DND-41 (cell line): Measurements from ENCODE around the gene ATF4.
"Not testable (repeated sequence)": the region's sequence is repeated elsewhere in the genome, so short reads cannot be mapped to it uniquely, and the experiment has no call there.

Source experiments
- ATAC-seq: fragments of 200-7000 bp; cut with Tn5 transposase; 3 replicates; pipeline ENCODE4 v1.9.1; 2021; ENCODE audit warnings: low read depth; ENCODE audit not compliant: insufficient read depth
- DNase-seq: peaks from one replicate; pipeline ENCODE4 v3.0.0-alpha.2; 2020
- H2AFZ ChIP-seq: 2 replicates; pipeline ENCODE4 v1.6.0; 2012; ENCODE audit warnings: low read depth, low read length
- H3K27ac ChIP-seq: 2 replicates; pipeline ENCODE4 v1.5.1; 2012; ENCODE audit warnings: low read length, inconsistent platforms
- H3K27me3 ChIP-seq: fragments of 200-600 bp; sonication (generic); 2 replicates; pipeline ENCODE4 v1.6.0; 2012; ENCODE audit warnings: low read length, mild to moderate bottlenecking, inconsistent platforms; ENCODE audit not compliant: insufficient read depth, poor library complexity
- H3K36me3 ChIP-seq: 2 replicates; pipeline ENCODE4 v1.5.1; 2012; ENCODE audit warnings: low read length, inconsistent platforms; ENCODE audit not compliant: insufficient read depth
- H3K4me1 ChIP-seq: 2 replicates; pipeline ENCODE4 v1.5.1; 2012; ENCODE audit warnings: mild to moderate bottlenecking, low read length; ENCODE audit not compliant: insufficient read depth
- H3K4me2 ChIP-seq: 2 replicates; pipeline ENCODE4 v1.6.0; 2012; ENCODE audit warnings: mild to moderate bottlenecking, moderate library complexity, low read length, inconsistent platforms; ENCODE audit not compliant: insufficient read depth
- H3K4me3 ChIP-seq, 2 experiments: fragments of 200-600 bp in 1 of 2; shearing (Covaris generic) in 1 of 2; 2 replicates each; pipeline ENCODE4 v1.5.1; 2012 to 2016; ENCODE audit warnings: inconsistent platforms in 2 of 2, low read length in 2 of 2, mild to moderate bottlenecking in 2 of 2, low read depth in 1 of 2, moderate library complexity in 1 of 2
- H3K79me2 ChIP-seq: 2 replicates; pipeline ENCODE4 v1.6.0; 2012; ENCODE audit warnings: low read length, inconsistent platforms; ENCODE audit not compliant: insufficient read depth
- H3K9ac ChIP-seq: 2 replicates; pipeline ENCODE4 v1.6.0; 2012; ENCODE audit warnings: low read depth, mild to moderate bottlenecking, inconsistent platforms, low read length, moderate library complexity
- H3K9me3 ChIP-seq: 2 replicates; pipeline ENCODE4 v1.5.1; 2012; ENCODE audit warnings: low read length, moderate library complexity, mild to moderate bottlenecking, inconsistent platforms; ENCODE audit not compliant: insufficient read depth, severe bottlenecking
- H4K20me1 ChIP-seq: 2 replicates; pipeline ENCODE4 v1.6.0; 2012; ENCODE audit warnings: low read length; ENCODE audit not compliant: insufficient read depth
- CTCF ChIP-seq: IDR thresholded peaks from 2 replicates; pipeline ENCODE4 v1.5.1; 2012; ENCODE audit warnings: borderline replicate concordance, low read length, moderate library complexity, mild to moderate bottlenecking; ENCODE audit not compliant: poor library complexity, severe bottlenecking; ENCODE audit errors: extremely low read depth
- EZH2 ChIP-seq: IDR thresholded peaks from 3 replicates; pipeline ENCODE4 v1.6.1; 2012; ENCODE audit warnings: borderline replicate concordance, low read depth, mild to moderate bottlenecking, moderate library complexity, low read length, inconsistent platforms; ENCODE audit not compliant: severe bottlenecking

The ATF4 gene

GRCh38 chr22:39519681-39520225 lies 609 bp upstream of the ATF4 start:
- Histone ChIP-seq H3K9me3 (no peaks in the 10 kb centered on the region), H3K9ac (peak overlapping the region; percentile 100), H3K36me3 (peaks cover 68% of the 10 kb centered on the region), H2AFZ (peak overlapping the region; percentile 72), H3K79me2 (peaks cover 78% of the 10 kb centered on the region), H3K4me2 (peak overlapping the region; percentile 74), H3K4me1 (peaks cover 46% of the 10 kb centered on the region), H3K27me3 (no peaks in the 10 kb centered on the region), H3K4me3 (peak overlapping the region; percentile 70 to 95; a peak in 3 of 4 replicates), H3K27ac (peak overlapping the region; percentile 98), H4K20me1 (peaks cover 48% of the 10 kb centered on the region)
- no peak for TF ChIP-seq EZH2
- peak; percentile 42 for TF ChIP-seq CTCF
- peak; percentile 98 for DNase-seq
- ATAC-seq = peak; percentile 91

GRCh38 chr22:39521106-39521885 lies 934 bp downstream of the ATF4 start:
- H3K9me3 ChIP-seq, ATAC-seq, H2AFZ ChIP-seq, H3K27me3 ChIP-seq, DNase-seq: not testable (repeated sequence)
- peaks cover 48% of the 10 kb centered on the region for H4K20me1 ChIP-seq
- peak overlapping the region; percentile 100 for H3K9ac ChIP-seq
- H3K27ac ChIP-seq = peak overlapping the region; percentile 98
- peaks cover 61% of the 10 kb centered on the region for H3K36me3 ChIP-seq
- peaks cover 76% of the 10 kb centered on the region for H3K79me2 ChIP-seq
- H3K4me1 ChIP-seq = peaks cover 49% of the 10 kb centered on the region
- H3K4me2 ChIP-seq = peak overlapping the region; percentile 74
- H3K4me3 ChIP-seq = peak overlapping the region; percentile 93 to 95

- Histone ChIP-seq H3K4me2 (peak overlapping the region; percentile 74), H3K9ac (peak overlapping the region; percentile 100), H4K20me1 (peaks cover 53% of the 10 kb centered on the region), H3K79me2 (peaks cover 76% of the 10 kb centered on the region), H3K36me3 (peaks cover 55% of the 10 kb centered on the region), H3K4me3 (peak overlapping the region; percentile 93 to 95; a peak in 3 of 4 replicates), H3K27ac (peak overlapping the region; percentile 98), H3K4me1 (peaks cover 49% of the 10 kb centered on the region)
- not testable (repeated sequence) for ATAC-seq, H2AFZ ChIP-seq, H3K9me3 ChIP-seq, H3K27me3 ChIP-seq, DNase-seq
These were observed 1.7 kb downstream of the ATF4 start for GRCh38 chr22:39522091-39522490.

GRCh38 chr22:39522567-39523300 lies 2.4 kb downstream of the ATF4 start:
- Histone ChIP-seq H3K79me2 (peaks cover 78% of the 10 kb centered on the region), H3K27me3 (no peaks in the 10 kb centered on the region), H3K27ac (no peak overlapping the region; the same call in 1 of the 2 replicates), H3K9me3 (no peaks in the 10 kb centered on the region), H3K4me3 (peak overlapping the region in 1 of 2 experiments; percentile 95; a peak in 3 of 4 replicates), H3K36me3 (peaks cover 56% of the 10 kb centered on the region), H2AFZ (no peak overlapping the region), H3K9ac (peak overlapping the region; percentile 100), H4K20me1 (peaks cover 58% of the 10 kb centered on the region), H3K4me2 (peak overlapping the region; percentile 74), H3K4me1 (peaks cover 45% of the 10 kb centered on the region)
- ATAC-seq = no peak
- TF ChIP-seq CTCF (no peak), EZH2 (no peak)
- DNase-seq = peak; percentile 42
